ENCODE measurements around the gene ANKRD13C.

ANKRD13C gene

DNA sequence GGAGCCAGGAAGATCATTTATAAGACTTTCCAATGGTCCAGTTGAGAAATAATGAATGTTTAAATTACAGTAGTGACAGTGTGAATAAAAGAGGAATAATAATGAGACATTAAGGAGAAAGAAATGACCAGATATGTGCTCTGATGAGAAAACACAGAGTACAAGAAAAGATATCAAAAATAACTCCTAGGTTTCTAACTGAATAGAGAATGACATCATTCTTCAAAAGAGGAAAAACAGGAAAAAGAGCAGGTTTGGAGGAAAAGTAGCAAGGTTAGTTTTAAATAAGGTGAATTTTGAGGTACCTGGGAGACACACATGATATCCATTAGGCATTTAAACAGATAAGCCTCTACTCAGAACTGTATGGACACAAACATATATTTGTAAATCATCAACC, 55.0 kb downstream of the ANKRD13C start:
- DNase-seq (ENCODE audit: low read depth in 1 of 2, low spot score in 1 of 2), result no peak

DNA sequence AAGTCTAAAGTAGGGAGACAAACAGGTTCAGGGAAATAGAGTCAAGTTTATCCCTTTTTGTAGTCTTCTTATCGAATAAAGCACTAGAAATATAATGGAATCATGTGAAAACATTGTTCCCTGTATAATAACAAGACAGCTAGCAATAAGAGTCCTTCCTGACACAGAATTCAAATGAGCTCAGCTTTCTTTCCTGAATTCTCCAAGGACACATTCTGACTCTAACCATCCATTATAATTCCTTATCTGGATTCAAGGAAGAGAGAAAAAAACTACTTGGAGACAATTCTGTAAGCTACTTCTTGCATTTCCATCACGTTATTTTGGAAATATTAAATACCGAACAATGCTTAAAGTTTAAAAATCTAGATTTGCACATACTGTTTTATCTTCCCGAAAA, 58.8 kb downstream of the ANKRD13C start:
- DNase-seq (ENCODE audit: low read depth in 1 of 2, low spot score in 1 of 2), result no peak

DNA sequence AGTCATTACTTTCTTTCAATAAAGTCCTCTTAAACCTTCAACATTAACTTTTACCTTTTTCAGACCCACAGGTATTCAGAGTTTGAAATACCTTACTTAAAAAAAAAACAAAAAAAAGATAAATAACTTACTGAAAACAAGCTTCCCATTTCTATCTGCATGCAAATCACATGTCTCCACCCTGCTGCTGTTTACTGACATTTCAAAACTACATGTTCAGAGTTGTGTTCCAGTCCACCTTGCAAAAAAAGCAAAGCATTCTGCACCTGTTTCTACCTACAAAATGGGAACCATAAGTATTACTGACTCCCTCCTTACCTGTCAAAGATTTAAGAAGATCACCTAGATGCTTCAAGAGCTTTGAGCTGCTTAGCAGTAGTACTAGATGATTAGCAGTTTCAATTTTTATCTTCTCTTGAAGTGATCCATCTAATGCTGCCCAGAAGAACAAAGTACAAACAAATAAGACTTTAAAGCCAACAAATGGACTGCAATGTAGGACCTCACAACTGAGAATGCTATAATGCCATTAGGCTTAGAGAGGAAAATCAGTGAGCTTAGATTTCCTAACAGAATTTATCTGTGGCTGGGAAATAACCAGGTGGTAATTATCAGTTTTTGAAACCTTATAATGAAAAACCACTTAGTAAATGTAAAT, 61.2 kb downstream of the ANKRD13C start:
- no peak for DNase-seq (ENCODE audit: low read depth in 1 of 2, low spot score in 1 of 2)

DNA sequence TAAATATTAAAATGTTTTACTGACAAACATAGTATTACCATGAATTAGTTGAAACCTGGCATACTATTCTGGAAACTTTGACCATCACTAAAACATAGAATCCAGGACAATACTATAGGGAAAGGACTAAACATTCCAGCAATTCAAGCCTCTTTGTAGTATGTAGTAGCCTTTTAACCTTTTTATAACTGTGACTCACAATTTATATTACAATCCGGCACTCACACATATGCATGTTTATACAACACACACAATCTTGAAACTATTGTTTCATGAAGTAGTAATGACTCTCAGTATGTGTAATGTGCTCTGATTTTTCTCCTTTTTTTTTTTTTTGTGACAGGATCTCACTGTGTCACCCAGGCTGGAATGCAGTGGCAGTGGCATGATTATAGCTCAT, 64.3 kb downstream of the ANKRD13C start:
- no peak for DNase-seq (ENCODE audit: low read depth in 1 of 2, low spot score in 1 of 2)

- no peak for DNase-seq (ENCODE audit: low read depth in 1 of 2, low spot score in 1 of 2)
Measured at GRCh38 chr1:70288166-70288565, 66.4 kb downstream of the ANKRD13C start.

DNA sequence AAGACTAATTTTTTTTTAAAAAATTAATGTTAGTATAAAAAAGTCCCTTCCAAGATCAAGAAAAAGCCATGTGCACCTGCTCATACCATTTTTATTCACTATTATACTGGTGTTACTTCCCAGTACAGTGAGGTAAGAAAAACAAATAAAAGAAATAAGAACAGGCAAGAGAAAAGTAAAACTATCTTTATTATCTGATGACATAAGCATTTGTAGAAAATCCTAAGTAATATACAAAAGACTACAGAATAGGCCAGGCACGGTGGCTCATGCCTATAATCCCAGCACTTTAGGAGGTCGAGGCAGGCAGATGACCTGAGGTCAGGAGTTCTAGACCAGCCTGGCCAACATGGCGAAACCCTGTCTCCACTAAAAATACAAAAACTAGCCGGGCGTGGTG, 68.1 kb downstream of the ANKRD13C start:
- DNase-seq (ENCODE audit: low read depth in 1 of 2, low spot score in 1 of 2), result no peak

- DNase-seq (ENCODE audit: low read depth in 1 of 2, low spot score in 1 of 2), result no peak
Measured at GRCh38 chr1:70284366-70284765, 70.2 kb downstream of the ANKRD13C start.

- DNase-seq (ENCODE audit: low read depth in 1 of 2, low spot score in 1 of 2), result no peak
Measured at GRCh38 chr1:70278710-70279109, 75.8 kb downstream of the ANKRD13C start.

- no peak for DNase-seq (ENCODE audit: low read depth in 1 of 2, low spot score in 1 of 2)
Measured at GRCh38 chr1:70277875-70278274, 76.6 kb downstream of the ANKRD13C start.

- DNase-seq (ENCODE audit: low read depth in 1 of 2, low spot score in 1 of 2), result no peak
Measured at GRCh38 chr1:70265946-70266345, 88.6 kb downstream of the ANKRD13C start.

GRCh38 chr1:70264839-70265238, 89.7 kb downstream of the ANKRD13C start:
- no peak for DNase-seq (ENCODE audit: low read depth in 1 of 2, low spot score in 1 of 2)

- DNase-seq (ENCODE audit: low read depth in 1 of 2, low spot score in 1 of 2), result no peak
Measured at GRCh38 chr1:70256664-70257063, 97.9 kb downstream of the ANKRD13C start.

DNA sequence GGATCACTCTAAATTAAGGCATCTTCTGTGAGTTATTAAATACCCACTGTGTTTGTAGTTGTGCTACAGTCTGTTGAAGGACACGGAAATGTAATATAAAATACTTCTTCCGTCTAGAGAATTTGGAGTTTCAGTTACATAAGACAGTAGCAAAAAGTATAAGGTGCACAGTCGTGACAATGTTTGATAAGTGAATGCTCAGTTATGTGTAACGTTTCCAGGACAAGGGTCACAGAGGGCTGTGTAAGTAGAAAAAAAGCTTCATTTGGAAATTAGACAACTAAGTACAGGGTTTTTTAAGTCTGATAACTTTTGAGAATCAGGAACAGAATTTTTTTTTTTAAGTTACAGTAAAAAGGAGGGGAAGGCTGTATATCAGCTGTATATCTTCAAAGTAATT, 105.8 kb downstream of the ANKRD13C start:
- no peak for DNase-seq (ENCODE audit: low read depth in 1 of 2, low spot score in 1 of 2)

GRCh38 chr1:70247768-70248167, 106.8 kb downstream of the ANKRD13C start:
- DNase-seq (ENCODE audit: low read depth in 1 of 2, low spot score in 1 of 2), result no peak

GRCh38 chr1:70247122-70247521, 107.4 kb downstream of the ANKRD13C start:
- no peak for DNase-seq (ENCODE audit: low read depth in 1 of 2, low spot score in 1 of 2)

GRCh38 chr1:70239940-70240339, 114.6 kb downstream of the ANKRD13C start:
- DNase-seq (ENCODE audit: low read depth in 1 of 2, low spot score in 1 of 2), result no peak

DNA sequence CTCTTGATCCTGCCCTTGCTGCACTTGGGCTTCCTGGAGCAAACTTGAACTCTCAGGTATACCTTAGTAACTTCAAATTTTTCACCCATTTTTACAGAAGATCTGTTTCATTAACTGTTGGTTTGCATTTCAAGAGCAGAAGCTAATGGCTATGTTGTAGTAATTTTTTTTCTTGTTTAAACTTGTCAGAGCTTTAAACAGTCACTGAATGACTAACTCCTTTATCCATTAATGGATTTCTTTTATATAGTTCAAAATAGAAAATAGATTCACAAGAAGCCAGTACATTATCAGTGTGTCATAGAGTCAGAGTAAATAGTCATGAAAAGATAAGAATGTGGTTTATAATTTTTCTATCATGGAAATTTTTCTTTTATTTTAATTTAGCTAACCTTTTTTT, 119.8 kb downstream of the ANKRD13C start:
- DNase-seq (ENCODE audit: low read depth in 1 of 2, low spot score in 1 of 2), result no peak

DNA sequence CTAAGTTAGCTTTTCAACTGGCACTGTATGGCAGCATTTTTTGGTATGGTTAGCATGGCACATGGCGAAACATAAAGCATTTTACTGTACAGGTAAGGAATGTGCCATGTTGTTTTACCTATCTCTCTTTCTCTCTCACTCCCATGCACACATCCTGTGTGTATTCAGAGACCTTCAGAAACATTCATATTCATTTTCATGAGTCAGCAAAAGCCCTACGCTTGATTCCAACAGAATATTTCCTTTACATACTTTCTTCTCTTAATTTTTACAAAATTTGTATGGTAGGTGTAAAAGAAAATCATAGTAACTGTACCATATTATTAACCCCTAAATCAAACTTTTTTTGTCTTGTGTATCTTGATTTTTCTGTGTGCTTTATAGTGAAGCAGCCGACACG, 123.0 kb downstream of the ANKRD13C start:
- DNase-seq (ENCODE audit: low read depth in 1 of 2, low spot score in 1 of 2), result no peak

DNA sequence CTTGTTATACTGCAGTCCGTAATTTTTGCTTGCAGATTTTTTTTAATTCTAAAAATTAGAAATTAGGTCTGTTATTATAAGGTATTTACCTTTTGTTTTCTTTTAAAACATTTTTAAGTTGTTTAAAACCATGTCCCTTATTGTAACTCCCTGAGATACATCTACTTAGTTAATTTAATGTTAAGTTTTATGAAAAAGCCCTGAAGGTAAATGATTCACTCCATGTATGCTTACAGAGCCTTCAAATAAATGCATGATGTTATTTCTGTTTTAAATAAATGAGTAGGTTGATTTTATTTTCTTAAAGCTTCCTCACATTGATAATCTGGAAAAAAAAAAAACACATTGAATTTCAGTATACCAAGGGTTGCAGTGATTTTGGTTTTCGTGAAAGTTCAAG, 125.9 kb downstream of the ANKRD13C start:
- DNase-seq (ENCODE audit: low read depth in 1 of 2, low spot score in 1 of 2), result no peak

DNA sequence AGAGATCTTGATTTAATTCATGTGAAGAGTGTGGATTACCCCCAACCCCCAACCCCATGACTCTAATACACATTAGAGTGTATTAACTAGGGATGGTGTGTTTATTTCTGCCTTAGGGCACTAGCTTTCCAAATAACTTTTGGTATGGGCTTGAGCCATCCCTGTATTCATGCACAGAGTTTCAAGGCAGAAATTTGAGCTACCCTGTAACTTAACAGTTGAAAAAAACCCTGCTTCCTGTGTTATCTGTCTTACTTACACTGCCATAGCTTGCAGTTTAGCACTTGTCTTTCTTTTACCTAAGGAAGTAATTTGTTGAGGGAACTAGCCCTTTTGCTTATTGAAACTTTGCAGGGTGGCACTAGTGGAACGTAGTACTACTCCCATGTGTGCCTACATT, 127.1 kb downstream of the ANKRD13C start:
- DNase-seq (ENCODE audit: low read depth in 1 of 2, low spot score in 1 of 2), result no peak

DNA sequence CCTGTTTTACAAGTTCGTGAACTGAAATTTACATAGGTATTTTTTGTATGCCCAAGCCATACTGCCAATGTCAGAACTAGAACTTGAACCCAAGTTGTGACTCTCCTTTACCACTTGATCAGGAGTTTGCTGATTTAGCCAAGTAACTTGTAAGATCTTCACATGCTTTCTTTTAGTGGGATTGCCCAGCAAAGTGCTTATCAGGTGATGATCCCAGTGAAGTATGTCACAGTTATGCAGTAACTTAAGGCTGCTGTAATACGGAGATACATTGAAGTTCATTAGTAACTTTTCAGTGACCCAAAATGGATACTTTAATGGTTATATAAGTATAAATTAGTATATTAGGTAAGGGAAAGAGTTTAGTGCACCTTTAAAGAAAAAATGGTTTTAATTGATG, 129.6 kb downstream of the ANKRD13C start:
- DNase-seq (ENCODE audit: low read depth in 1 of 2, low spot score in 1 of 2), result no peak

- no peak for DNase-seq (ENCODE audit: low read depth in 1 of 2, low spot score in 1 of 2)
Measured at GRCh38 chr1:70222716-70223235, 131.7 kb downstream of the ANKRD13C start.

Measured in activated CD4-positive, alpha-beta T cell treated with anti-CD3 and anti-CD28 coated beads, Interleukin-2, amount 50 U/mL, for 24 hours (primary cell).